Measurements from ENCODE around the gene CHPF.

The CHPF gene

GRCh38 chr2:219496825-219497494, 46.6 kb downstream of the CHPF start:
- no peak for DNase-seq (ENCODE audit: low spot score)

GRCh38 chr2:219496247-219496824, 47.3 kb downstream of the CHPF start:
- DNase-seq (ENCODE audit: low spot score) = no peak

GRCh38 chr2:219495531-219496122, 48.0 kb downstream of the CHPF start:
- peak; percentile 43 for DNase-seq (ENCODE audit: low spot score)

- no peak for DNase-seq (ENCODE audit: low spot score)
Measured at GRCh38 chr2:219494952-219495530, 48.6 kb downstream of the CHPF start.

GRCh38 chr2:219493086-219493485, 50.5 kb downstream of the CHPF start:
- no peak for DNase-seq (ENCODE audit: low spot score)

GRCh38 chr2:219492575-219492974, 51.0 kb downstream of the CHPF start:
- no peak for DNase-seq (ENCODE audit: low spot score)

GRCh38 chr2:219491278-219491963, 52.2 kb downstream of the CHPF start:
- DNase-seq (ENCODE audit: low spot score) = no peak

GRCh38 chr2:219490600-219491130, 52.9 kb downstream of the CHPF start:
- DNase-seq (ENCODE audit: low spot score) = no peak

GRCh38 chr2:219490186-219490585, 53.4 kb downstream of the CHPF start:
- DNase-seq (ENCODE audit: low spot score) = no peak

- no peak for DNase-seq (ENCODE audit: low spot score)
Measured at GRCh38 chr2:219489315-219489714, 54.3 kb downstream of the CHPF start.
